GM12891 (cell line): ENCODE results near the gene JPH3.

Source experiments
- PAX5 ChIP-seq: IDR thresholded peaks from 2 replicates; pipeline ENCODE4 v1.6.1; 2011; ENCODE audit warnings: low read length, moderate library complexity, mild to moderate bottlenecking; ENCODE audit not compliant: insufficient read depth, severe bottlenecking
- POLR2A ChIP-seq: IDR thresholded peaks from 2 replicates; pipeline ENCODE4 v1.6.1; 2011; ENCODE audit warnings: low read depth, low read length, control low read depth
- POLR2AphosphoS5 ChIP-seq: IDR thresholded peaks from 2 replicates; pipeline ENCODE4 v1.6.1; 2011; ENCODE audit warnings: low read depth, low read length, control low read depth
- POU2F2 ChIP-seq: IDR thresholded peaks from 2 replicates; pipeline ENCODE4 v1.6.1; 2011; ENCODE audit warnings: low read depth, mild to moderate bottlenecking, control low read depth, low read length, moderate library complexity
- SPI1 ChIP-seq: IDR thresholded peaks from 2 replicates; pipeline ENCODE4 v1.6.1; 2011; ENCODE audit warnings: low read depth, low read length, control low read depth
- TAF1 ChIP-seq: IDR thresholded peaks from 2 replicates; pipeline ENCODE4 v1.6.1; 2011; ENCODE audit warnings: low read depth, low read length, control low read depth

DNA sequence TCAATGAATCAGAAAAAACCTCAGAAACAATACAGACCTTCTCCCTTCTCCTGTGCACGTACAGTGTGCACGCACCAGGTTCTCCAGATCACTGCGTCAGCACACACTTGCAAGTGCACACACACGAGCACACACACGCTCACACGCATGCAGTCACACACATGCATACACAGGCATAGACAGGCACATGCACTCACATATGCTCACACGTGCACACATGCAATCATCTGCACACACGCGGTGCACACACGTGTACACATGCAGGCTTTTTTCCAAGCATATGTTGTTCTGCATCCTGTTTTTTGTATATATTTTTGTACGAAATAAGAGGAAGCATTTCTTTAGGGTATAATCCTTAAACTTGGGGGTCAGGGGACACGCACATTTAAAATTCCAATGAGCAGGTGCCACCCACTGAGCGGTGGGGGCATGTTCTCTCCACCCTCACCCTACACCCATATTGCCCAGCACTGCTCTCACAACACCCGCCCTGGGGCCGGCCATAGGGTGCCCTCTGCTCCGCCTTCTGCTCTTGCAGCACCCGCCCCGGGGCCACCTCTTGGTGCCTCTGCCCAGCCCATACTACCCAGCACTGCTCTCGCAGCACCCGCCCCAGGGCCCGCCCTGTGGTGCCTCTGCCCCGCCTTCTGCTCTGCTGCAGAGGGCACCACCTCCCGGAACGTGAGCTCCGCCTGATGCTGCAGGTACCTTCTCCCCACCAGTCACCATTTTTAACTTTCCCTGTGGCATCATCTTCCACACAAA is 142.6 kb downstream of the JPH3 start:
- no peak for TF ChIP-seq POLR2A
- TF ChIP-seq TAF1 = no peak
- TF ChIP-seq POLR2AphosphoS5 = no peak
- no peak for TF ChIP-seq PAX5
- TF ChIP-seq POU2F2 = no peak
- no peak for TF ChIP-seq SPI1
